ENCODE measurements around the gene DSTYK. TPM values are rescaled to one million over a fixed set of nuclear protein-coding genes. Genes with fewer than 3 reads are reported as not detected.

DSTYK gene
- total RNA-seq, 2 donors from 2014 or later, result 10.5 to 13.5 TPM

GRCh38 chr1:205111354-205111753 is 100.1 kb downstream of the DSTYK start:
- no peak for DNase-seq
- no peaks in the 10 kb centered on the region for H3K27me3 Mint-ChIP-seq
- no peak for ATAC-seq
- no peak overlapping the region for H3K27ac Mint-ChIP-seq
- H3K36me3 Mint-ChIP-seq (ENCODE audit: low read depth), result peaks cover 12% of the 10 kb centered on the region
- no peak overlapping the region for H3K4me3 Mint-ChIP-seq
- no peaks in the 10 kb centered on the region for H3K9me3 ChIP-seq (ENCODE audit: control insufficient read depth, low read length, poor library complexity, severe bottlenecking)
- peaks cover 20% of the 10 kb centered on the region for H3K4me1 Mint-ChIP-seq

GRCh38 chr1:205109711-205110110 is 101.8 kb downstream of the DSTYK start:
- ATAC-seq (no peak), DNase-seq (no peak)
- Mint-ChIP-seq H3K4me1 (peaks cover 23% of the 10 kb centered on the region), H3K27me3 (no peaks in the 10 kb centered on the region), H3K36me3 (ENCODE audit: low read depth) (peaks cover 12% of the 10 kb centered on the region), H3K27ac (no peak overlapping the region), H3K4me3 (no peak overlapping the region)
- H3K9me3 ChIP-seq (ENCODE audit: control insufficient read depth, low read length, poor library complexity, severe bottlenecking), result no peaks in the 10 kb centered on the region

- H3K27ac Mint-ChIP-seq, result no peak overlapping the region
- peaks cover 23% of the 10 kb centered on the region for H3K4me1 Mint-ChIP-seq
These were observed 102.2 kb downstream of the DSTYK start for GRCh38 chr1:205109269-205109668.

GRCh38 chr1:205108464-205108863 is 103.0 kb downstream of the DSTYK start:
- DNase-seq (no peak), ATAC-seq (no peak)
- H3K9me3 ChIP-seq (ENCODE audit: control insufficient read depth, low read length, poor library complexity, severe bottlenecking), result no peaks in the 10 kb centered on the region
- H3K27ac Mint-ChIP-seq, result peak overlapping the region; percentile 45
- peaks cover 16% of the 10 kb centered on the region for H3K36me3 Mint-ChIP-seq (ENCODE audit: low read depth)
- H3K4me3 Mint-ChIP-seq, result no peak overlapping the region
- peaks cover 23% of the 10 kb centered on the region for H3K4me1 Mint-ChIP-seq
- H3K27me3 Mint-ChIP-seq, result no peaks in the 10 kb centered on the region

More at GRCh38 chr1:205109269-205109668, 102.2 kb downstream of the DSTYK start:
- peaks cover 12% of the 10 kb centered on the region for H3K36me3 Mint-ChIP-seq (ENCODE audit: low read depth)
- H3K4me3 Mint-ChIP-seq, result no peak overlapping the region
- DNase-seq, result no peak
- no peaks in the 10 kb centered on the region for H3K27me3 Mint-ChIP-seq
- no peak for ATAC-seq
- H3K9me3 ChIP-seq (ENCODE audit: control insufficient read depth, low read length, poor library complexity, severe bottlenecking), result no peaks in the 10 kb centered on the region

GRCh38 chr1:205107327-205107726 is 104.2 kb downstream of the DSTYK start:
- Mint-ChIP-seq H3K36me3 (ENCODE audit: low read depth) (peaks cover 16% of the 10 kb centered on the region), H3K27ac (peak overlapping the region; percentile 45), H3K4me1 (peaks cover 21% of the 10 kb centered on the region), H3K4me3 (no peak overlapping the region), H3K27me3 (no peaks in the 10 kb centered on the region)
- DNase-seq, result no peak
- no peak for ATAC-seq
- H3K9me3 ChIP-seq (ENCODE audit: control insufficient read depth, low read length, poor library complexity, severe bottlenecking), result no peaks in the 10 kb centered on the region

- Mint-ChIP-seq H3K4me3 (no peak overlapping the region), H3K27me3 (no peaks in the 10 kb centered on the region), H3K4me1 (peaks cover 9% of the 10 kb centered on the region), H3K27ac (no peak overlapping the region), H3K36me3 (ENCODE audit: low read depth) (peaks cover 15% of the 10 kb centered on the region)
- H3K9me3 ChIP-seq (ENCODE audit: control insufficient read depth, low read length, poor library complexity, severe bottlenecking), result no peaks in the 10 kb centered on the region
- DNase-seq (no peak), ATAC-seq (no peak)
These were observed 109.1 kb downstream of the DSTYK start for GRCh38 chr1:205102404-205102803.

GRCh38 chr1:205098242-205098641 is 113.3 kb downstream of the DSTYK start:
- ATAC-seq (no peak), DNase-seq (no peak)
- Mint-ChIP-seq H3K36me3 (ENCODE audit: low read depth) (peaks cover 10% of the 10 kb centered on the region), H3K4me3 (no peak overlapping the region), H3K27me3 (no peaks in the 10 kb centered on the region), H3K4me1 (no peaks in the 10 kb centered on the region), H3K27ac (peak overlapping the region; percentile 54)
- no peaks in the 10 kb centered on the region for H3K9me3 ChIP-seq (ENCODE audit: control insufficient read depth, low read length, poor library complexity, severe bottlenecking)

- H3K27me3 Mint-ChIP-seq, result no peaks in the 10 kb centered on the region
- ATAC-seq (no peak), DNase-seq (no peak)
- no peak overlapping the region for H3K27ac Mint-ChIP-seq
- peaks cover 10% of the 10 kb centered on the region for H3K36me3 Mint-ChIP-seq (ENCODE audit: low read depth)
- no peak overlapping the region for H3K4me3 Mint-ChIP-seq
- no peaks in the 10 kb centered on the region for H3K9me3 ChIP-seq (ENCODE audit: control insufficient read depth, low read length, poor library complexity, severe bottlenecking)
- peaks cover 6% of the 10 kb centered on the region for H3K4me1 Mint-ChIP-seq
These were observed 116.1 kb downstream of the DSTYK start for GRCh38 chr1:205095422-205095821.

Other genes starting within 250 kb of the DSTYK start
- gene CNTN2, start 168.5 kb downstream of the DSTYK start, total RNA-seq, result not detected
- 1 to 10 TPM; 1.7 to 2.2 TPM for gene TMEM81, start 127.2 kb downstream of the DSTYK start, total RNA-seq
- gene RBBP5, start 89.7 kb downstream of the DSTYK start, total RNA-seq, result 10 to 100 TPM; 13.3 to 15.3 TPM
- gene TMCC2, start 16.2 kb upstream of the DSTYK start, total RNA-seq, result 10 to 100 TPM in 1 of 2 donors, under 1 TPM in 1; 0.65 to 10.2 TPM
- 1 to 10 TPM; 5.1 to 8.6 TPM for gene NUAK2, start 110.0 kb upstream of the DSTYK start, total RNA-seq
- gene KLHDC8A, start 145.2 kb upstream of the DSTYK start, total RNA-seq, result not detected
- not detected for gene LEMD1, start 210.4 kb upstream of the DSTYK start, total RNA-seq
- under 1 TPM; 0.10 TPM for gene BLACAT1, start 244.3 kb upstream of the DSTYK start, total RNA-seq

Data from T-helper 17 cell (primary cell).